Measurements from ENCODE around the gene C14orf93. TPM values are rescaled to one million over a fixed set of nuclear protein-coding genes. Genes with fewer than 3 reads are reported as not detected.
A peak's percentile ranks its signal among the peaks of the same experiment; 100 is the strongest.

The C14orf93 gene
- total and polyA plus RNA-seq, 5 donors from 2014 or later, result 4.7 to 8.5 (median 7.1) TPM

DNA sequence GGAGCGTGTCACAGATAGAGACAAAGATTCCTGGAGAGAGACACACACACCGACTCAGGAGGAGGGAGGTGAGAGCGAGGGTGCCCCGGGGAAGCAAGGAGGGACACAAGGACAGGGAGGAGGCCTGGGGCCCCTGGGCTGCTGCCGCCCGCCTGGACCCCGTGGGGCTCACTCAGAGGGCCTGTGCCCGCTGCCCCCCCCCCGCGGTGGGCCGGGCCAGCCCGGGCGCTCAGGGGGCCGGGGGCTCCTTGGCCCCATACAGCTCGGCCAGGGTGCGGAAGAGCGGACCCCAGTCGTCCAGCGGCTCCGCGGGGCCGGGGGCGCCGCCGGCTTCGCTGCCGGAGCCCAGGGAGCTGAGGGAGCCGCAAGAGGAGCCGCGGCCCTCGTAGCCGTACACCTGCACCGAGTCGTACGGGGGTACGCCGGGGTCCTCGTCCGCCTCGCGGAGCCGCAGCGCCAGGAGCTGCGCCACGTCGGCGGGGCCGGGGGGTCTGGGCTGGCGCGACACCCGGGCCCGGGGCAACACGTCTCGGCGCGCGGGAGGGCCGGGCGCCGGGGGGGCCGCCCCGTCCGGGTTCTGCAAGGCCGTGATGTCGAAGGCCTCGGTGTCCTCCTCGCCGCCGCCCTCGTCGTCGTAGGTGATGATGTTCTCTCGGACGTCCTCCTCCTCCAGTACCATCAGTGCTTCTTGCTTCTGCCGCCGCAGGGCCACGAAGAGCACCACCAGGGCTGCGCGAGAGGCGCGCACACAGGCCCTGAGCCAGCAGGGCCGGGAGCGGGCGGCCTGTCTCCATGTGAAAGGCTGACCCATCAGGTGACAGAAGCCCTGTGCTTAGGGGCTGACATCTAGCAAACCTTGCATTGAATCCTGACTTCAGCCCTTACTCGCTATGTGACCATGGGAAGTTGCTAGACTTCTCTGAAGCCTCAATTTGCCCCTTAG is 38.1 kb upstream of the C14orf93 start:
- H3K4me3 Mint-ChIP-seq, result peak overlapping the region in 1 of 4 donors; percentile 78
- no peaks in the 10 kb centered on the region for H3K36me3 Mint-ChIP-seq
- peaks cover 0 to 2% (median 0%) of the 10 kb centered on the region in 4 donors for H3K4me1 Mint-ChIP-seq
- H3K9me3 Mint-ChIP-seq, result no peaks in the 10 kb centered on the region
- H3K27ac ChIP-seq (ENCODE audit: insufficient read depth, low read length, poor library complexity, severe bottlenecking), result no peak overlapping the region
- H3K27ac Mint-ChIP-seq, result peak overlapping the region in 1 of 3 donors; percentile 45
- ATAC-seq (ENCODE audit: low read depth in 2 of 2) (no peak), DNase-seq (no peak)
- H3K27me3 ChIP-seq (ENCODE audit: control insufficient read depth, insufficient read depth, low read length), result no peaks in the 10 kb centered on the region
- H3K27me3 Mint-ChIP-seq, result peaks cover 5% of the 10 kb centered on the region
- no peaks in the 10 kb centered on the region for H3K4me1 ChIP-seq (ENCODE audit: control insufficient read depth, insufficient read depth, low read length, poor library complexity, severe bottlenecking)
- no peaks in the 10 kb centered on the region for H3K36me3 ChIP-seq (ENCODE audit: control insufficient read depth, insufficient read depth, low read length)
- H3K4me3 ChIP-seq (ENCODE audit: low read depth, low read length), result no peak overlapping the region
- H3K9me3 ChIP-seq (ENCODE audit: control insufficient read depth in 2 of 2, low read length in 2 of 2), result no peaks in the 10 kb centered on the region

DNA sequence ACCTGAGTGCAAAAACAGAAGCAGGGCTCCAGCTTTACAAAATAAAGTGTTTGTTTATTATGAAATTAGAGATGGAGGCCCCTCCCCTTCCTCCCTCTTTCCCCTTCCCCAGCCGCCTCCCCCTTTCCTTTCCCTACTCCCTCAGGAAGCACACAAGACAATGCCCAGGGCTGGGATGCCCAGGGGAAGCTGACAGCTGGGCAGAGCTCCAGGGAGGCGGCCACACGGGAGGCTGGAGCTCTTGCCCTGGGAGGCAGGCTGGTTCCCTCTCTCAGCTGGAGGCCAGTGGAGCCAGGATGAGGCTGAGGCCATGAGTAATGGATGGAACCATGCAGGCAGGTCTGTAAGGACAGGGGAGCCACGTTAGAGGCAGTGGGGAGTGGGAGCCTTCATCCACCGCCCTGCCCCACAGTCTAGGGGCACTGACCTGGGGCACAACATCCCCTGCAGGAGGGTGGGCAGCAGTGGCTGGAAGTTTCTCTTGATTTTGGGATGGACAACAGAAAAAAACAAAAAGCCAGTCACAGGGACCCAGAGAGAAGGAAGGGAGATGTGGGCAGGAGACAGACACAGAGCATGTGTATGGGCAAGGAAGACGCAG is 37.2 kb upstream of the C14orf93 start:
- Histone ChIP-seq H3K27me3 (ENCODE audit: control insufficient read depth, insufficient read depth, low read length) (no peaks in the 10 kb centered on the region), H3K27ac (ENCODE audit: insufficient read depth, low read length, poor library complexity, severe bottlenecking) (no peak overlapping the region), H3K9me3 (ENCODE audit: control insufficient read depth in 2 of 2, low read length in 2 of 2) (no peaks in the 10 kb centered on the region), H3K36me3 (ENCODE audit: control insufficient read depth, insufficient read depth, low read length) (no peaks in the 10 kb centered on the region), H3K4me1 (ENCODE audit: control insufficient read depth, insufficient read depth, low read length, poor library complexity, severe bottlenecking) (no peaks in the 10 kb centered on the region), H3K4me3 (ENCODE audit: low read depth, low read length) (no peak overlapping the region)
- ATAC-seq (ENCODE audit: low read depth in 2 of 2) (no peak), DNase-seq (no peak)
- peak overlapping the region in 1 of 4 donors; percentile 78 for H3K4me3 Mint-ChIP-seq
- H3K9me3 Mint-ChIP-seq, result no peaks in the 10 kb centered on the region
- peaks cover 5% of the 10 kb centered on the region for H3K27me3 Mint-ChIP-seq
- peak overlapping the region in 2 of 3 donors; percentile 32 to 45 for H3K27ac Mint-ChIP-seq
- H3K4me1 Mint-ChIP-seq, result no peaks in the 10 kb centered on the region
- no peaks in the 10 kb centered on the region for H3K36me3 Mint-ChIP-seq

DNA sequence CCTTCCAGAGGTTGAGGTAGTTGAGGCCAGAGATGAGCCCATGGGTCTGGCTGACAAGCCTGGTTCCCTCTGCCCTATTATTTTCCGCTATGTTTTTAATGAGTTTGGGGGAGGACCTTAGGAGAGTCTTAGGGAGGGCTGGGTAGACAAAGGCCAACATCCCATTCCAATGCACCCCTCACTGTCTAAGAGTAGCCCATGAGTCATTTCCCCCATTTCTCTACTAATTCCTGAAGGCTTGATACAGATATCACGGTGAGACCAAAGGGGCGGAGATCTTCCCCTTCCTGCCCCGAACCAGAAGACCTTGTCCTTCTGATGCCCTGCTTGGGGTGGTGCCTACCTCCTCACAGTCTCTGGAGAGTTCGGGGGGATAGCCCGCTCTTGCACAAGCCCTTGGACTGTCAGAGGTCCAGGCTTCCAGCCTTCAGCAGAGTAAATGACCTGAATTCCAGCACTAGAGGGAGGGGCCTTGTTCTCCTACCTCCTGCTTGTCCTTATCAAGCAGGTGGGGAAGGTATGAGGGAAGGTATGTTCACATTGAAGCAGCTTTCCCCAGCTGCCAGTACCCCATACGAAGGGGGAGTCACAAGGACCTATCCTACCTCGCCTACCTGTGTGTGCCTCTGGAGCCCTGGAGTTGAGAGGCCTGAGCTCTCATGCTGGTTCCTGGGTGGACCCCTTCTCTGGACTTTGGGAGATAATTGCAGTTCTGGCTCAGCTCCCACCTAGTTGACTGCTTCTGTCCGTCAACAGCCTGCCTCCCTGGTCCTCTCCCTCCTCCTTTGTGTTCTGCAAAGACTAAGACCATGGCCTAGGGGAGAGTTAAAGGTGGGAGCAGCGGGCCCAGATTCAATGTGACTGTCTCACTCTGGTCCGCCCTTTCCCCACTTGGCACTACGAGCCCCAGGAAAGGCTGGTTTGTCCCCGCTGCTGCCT is 35.7 kb upstream of the C14orf93 start:
- H3K4me1 ChIP-seq (ENCODE audit: control insufficient read depth, insufficient read depth, low read length, poor library complexity, severe bottlenecking), result no peaks in the 10 kb centered on the region
- Mint-ChIP-seq H3K27ac (no peak overlapping the region), H3K27me3 (peaks cover 5% of the 10 kb centered on the region), H3K9me3 (no peaks in the 10 kb centered on the region), H3K4me3 (no peak overlapping the region), H3K36me3 (no peaks in the 10 kb centered on the region), H3K4me1 (no peaks in the 10 kb centered on the region)
- no peaks in the 10 kb centered on the region for H3K27me3 ChIP-seq (ENCODE audit: control insufficient read depth, insufficient read depth, low read length)
- H3K9me3 ChIP-seq (ENCODE audit: control insufficient read depth in 2 of 2, low read length in 2 of 2), result no peaks in the 10 kb centered on the region
- DNase-seq (no peak), ATAC-seq (ENCODE audit: low read depth in 2 of 2) (no peak)
- H3K27ac ChIP-seq (ENCODE audit: insufficient read depth, low read length, poor library complexity, severe bottlenecking), result no peak overlapping the region
- H3K4me3 ChIP-seq (ENCODE audit: low read depth, low read length), result no peak overlapping the region
- no peaks in the 10 kb centered on the region for H3K36me3 ChIP-seq (ENCODE audit: control insufficient read depth, insufficient read depth, low read length)

DNA sequence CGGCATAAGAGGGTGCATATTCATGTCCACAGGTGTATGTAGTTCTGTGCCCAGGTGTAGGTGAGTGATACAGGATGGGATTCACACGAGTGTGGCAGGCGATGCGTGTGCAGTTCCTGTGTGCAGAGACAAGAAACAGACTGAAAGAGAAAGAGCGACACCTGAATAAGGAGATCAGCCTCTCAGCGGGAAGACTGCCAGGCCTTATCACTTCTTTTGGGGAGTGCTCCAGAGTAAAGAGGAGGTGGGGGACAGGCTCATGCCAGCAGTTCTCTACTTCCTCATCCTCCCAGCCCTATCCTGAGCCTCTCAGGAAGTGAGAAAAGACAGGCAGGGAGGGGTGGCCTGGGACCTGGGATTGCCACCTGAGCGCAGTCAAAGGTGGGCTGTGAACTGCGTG is 34.9 kb upstream of the C14orf93 start:
- Histone ChIP-seq H3K4me3 (ENCODE audit: low read depth, low read length) (no peak overlapping the region), H3K36me3 (ENCODE audit: control insufficient read depth, insufficient read depth, low read length) (no peaks in the 10 kb centered on the region), H3K9me3 (ENCODE audit: control insufficient read depth in 2 of 2, low read length in 2 of 2) (no peaks in the 10 kb centered on the region), H3K4me1 (ENCODE audit: control insufficient read depth, insufficient read depth, low read length, poor library complexity, severe bottlenecking) (no peaks in the 10 kb centered on the region), H3K27ac (ENCODE audit: insufficient read depth, low read length, poor library complexity, severe bottlenecking) (no peak overlapping the region), H3K27me3 (ENCODE audit: control insufficient read depth, insufficient read depth, low read length) (no peaks in the 10 kb centered on the region)
- no peak overlapping the region for H3K27ac Mint-ChIP-seq
- no peak overlapping the region for H3K4me3 Mint-ChIP-seq
- H3K9me3 Mint-ChIP-seq, result no peaks in the 10 kb centered on the region
- DNase-seq (no peak), ATAC-seq (ENCODE audit: low read depth in 2 of 2) (no peak)
- H3K36me3 Mint-ChIP-seq, result no peaks in the 10 kb centered on the region
- H3K4me1 Mint-ChIP-seq, result no peaks in the 10 kb centered on the region
- peaks cover 5% of the 10 kb centered on the region for H3K27me3 Mint-ChIP-seq

DNA sequence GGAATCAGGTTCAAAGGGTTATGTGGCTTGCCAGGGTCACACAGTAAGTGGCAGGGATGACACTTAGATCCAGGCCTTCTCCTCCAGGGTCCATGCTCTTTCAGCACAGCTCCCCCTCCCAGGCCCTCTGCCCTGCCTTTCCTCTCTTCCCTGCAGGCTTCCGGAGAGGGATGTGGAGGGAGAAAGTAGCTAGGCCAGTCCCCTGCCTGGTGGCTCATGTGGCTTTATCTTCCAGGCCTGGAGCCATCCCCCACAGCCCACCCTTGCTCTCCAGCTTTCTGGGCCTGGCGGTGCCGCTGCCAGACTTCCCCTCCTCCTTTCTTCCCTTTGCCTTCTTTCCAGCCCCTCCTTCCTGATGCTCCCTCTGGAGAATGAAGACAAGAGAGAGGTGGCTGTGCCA is 33.8 kb upstream of the C14orf93 start:
- Histone ChIP-seq H3K27ac (ENCODE audit: insufficient read depth, low read length, poor library complexity, severe bottlenecking) (no peak overlapping the region), H3K4me1 (ENCODE audit: control insufficient read depth, insufficient read depth, low read length, poor library complexity, severe bottlenecking) (no peaks in the 10 kb centered on the region), H3K27me3 (ENCODE audit: control insufficient read depth, insufficient read depth, low read length) (no peaks in the 10 kb centered on the region), H3K9me3 (ENCODE audit: control insufficient read depth in 2 of 2, low read length in 2 of 2) (no peaks in the 10 kb centered on the region), H3K4me3 (ENCODE audit: low read depth, low read length) (no peak overlapping the region), H3K36me3 (ENCODE audit: control insufficient read depth, insufficient read depth, low read length) (no peaks in the 10 kb centered on the region)
- Mint-ChIP-seq H3K4me1 (peaks cover 0 to 2% (median 0%) of the 10 kb centered on the region in 4 donors), H3K4me3 (no peak overlapping the region), H3K27me3 (peaks cover 8% of the 10 kb centered on the region), H3K9me3 (no peaks in the 10 kb centered on the region), H3K36me3 (no peaks in the 10 kb centered on the region), H3K27ac (no peak overlapping the region)
- ATAC-seq (ENCODE audit: low read depth in 2 of 2) (no peak), DNase-seq (no peak)

DNA sequence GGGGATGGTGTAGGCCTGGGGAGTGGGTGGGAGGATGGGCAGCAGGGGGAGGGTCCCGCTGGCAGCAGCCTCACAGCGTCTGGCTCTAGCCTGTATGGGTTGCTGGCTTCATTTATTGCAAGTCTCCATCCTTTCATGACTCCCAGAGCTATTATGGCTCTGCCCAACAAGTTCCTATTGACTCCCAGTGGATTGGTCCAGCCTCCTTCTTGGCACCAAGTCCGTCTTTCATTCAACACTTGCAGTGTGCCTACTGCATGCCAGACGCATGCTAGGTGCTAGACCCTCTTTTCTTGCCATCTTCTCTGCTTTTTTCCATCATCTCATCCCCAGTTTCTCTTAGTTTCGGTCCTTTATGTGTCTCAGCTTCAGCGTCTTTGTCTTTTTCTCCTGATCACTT is 33.2 kb upstream of the C14orf93 start:
- no peaks in the 10 kb centered on the region for H3K9me3 Mint-ChIP-seq
- no peaks in the 10 kb centered on the region for H3K36me3 Mint-ChIP-seq
- peaks cover 0 to 4% (median 0%) of the 10 kb centered on the region in 4 donors for H3K4me1 Mint-ChIP-seq
- H3K27ac ChIP-seq (ENCODE audit: insufficient read depth, low read length, poor library complexity, severe bottlenecking), result no peak overlapping the region
- no peak overlapping the region for H3K4me3 Mint-ChIP-seq
- H3K9me3 ChIP-seq (ENCODE audit: control insufficient read depth in 2 of 2, low read length in 2 of 2), result no peaks in the 10 kb centered on the region
- no peaks in the 10 kb centered on the region for H3K36me3 ChIP-seq (ENCODE audit: control insufficient read depth, insufficient read depth, low read length)
- no peak overlapping the region for H3K4me3 ChIP-seq (ENCODE audit: low read depth, low read length)
- no peaks in the 10 kb centered on the region for H3K4me1 ChIP-seq (ENCODE audit: control insufficient read depth, insufficient read depth, low read length, poor library complexity, severe bottlenecking)
- DNase-seq (no peak), ATAC-seq (ENCODE audit: low read depth in 2 of 2) (no peak)
- H3K27ac Mint-ChIP-seq, result no peak overlapping the region
- H3K27me3 ChIP-seq (ENCODE audit: control insufficient read depth, insufficient read depth, low read length), result no peaks in the 10 kb centered on the region
- peaks cover 10% of the 10 kb centered on the region for H3K27me3 Mint-ChIP-seq

DNA sequence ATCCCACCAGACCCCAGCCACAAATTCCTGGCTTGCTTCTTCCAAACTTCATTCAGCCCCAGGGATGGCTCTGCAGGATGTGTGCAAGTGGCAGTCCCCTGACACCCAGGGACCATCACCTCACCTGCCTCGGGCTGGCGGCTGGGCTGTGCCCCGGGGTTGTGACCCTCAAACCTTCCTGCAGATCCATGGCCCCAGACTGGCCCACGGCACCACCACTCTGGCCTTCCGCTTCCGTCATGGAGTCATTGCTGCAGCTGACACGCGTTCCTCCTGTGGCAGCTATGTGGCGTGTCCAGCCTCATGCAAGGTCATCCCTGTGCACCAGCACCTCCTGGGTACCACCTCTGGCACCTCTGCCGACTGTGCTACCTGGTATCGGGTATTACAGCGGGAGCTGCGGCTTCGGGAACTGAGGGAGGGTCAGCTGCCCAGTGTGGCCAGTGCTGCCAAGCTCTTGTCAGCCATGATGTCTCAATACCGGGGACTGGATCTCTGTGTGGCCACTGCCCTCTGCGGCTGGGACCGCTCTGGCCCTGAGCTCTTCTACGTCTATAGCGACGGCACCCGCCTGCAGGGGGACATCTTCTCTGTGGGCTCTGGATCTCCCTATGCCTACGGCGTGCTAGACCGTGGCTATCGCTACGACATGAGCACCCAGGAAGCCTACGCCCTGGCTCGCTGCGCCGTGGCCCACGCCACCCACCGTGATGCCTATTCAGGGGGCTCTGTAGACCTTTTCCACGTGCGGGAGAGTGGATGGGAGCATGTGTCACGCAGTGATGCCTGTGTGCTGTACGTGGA is 32.4 kb upstream of the C14orf93 start, which contains the start of gene PSMB11:
Gene PSMB11 (plus strand): TSS at position 51 of the 804 bp plus-strand sequence. CDS start 14 bp downstream, at position 65.
- Histone ChIP-seq H3K4me3 (ENCODE audit: low read depth, low read length) (no peak within 1 kb of the TSS), H3K36me3 (ENCODE audit: control insufficient read depth, insufficient read depth, low read length) (no peaks in the 10 kb centered on the region), H3K4me1 (ENCODE audit: control insufficient read depth, insufficient read depth, low read length, poor library complexity, severe bottlenecking) (no peaks in the 10 kb centered on the region), H3K27ac (ENCODE audit: insufficient read depth, low read length, poor library complexity, severe bottlenecking) (no peak within 1 kb of the TSS), H3K27me3 (ENCODE audit: control insufficient read depth, insufficient read depth, low read length) (no peaks in the 10 kb centered on the region), H3K9me3 (ENCODE audit: control insufficient read depth in 2 of 2, low read length in 2 of 2) (no peaks in the 10 kb centered on the region)
- Mint-ChIP-seq H3K4me1 (peaks cover 0 to 4% (median 0%) of the 10 kb centered on the region in 4 donors), H3K27ac (no peak within 1 kb of the TSS), H3K27me3 (peaks cover 7% of the 10 kb centered on the region), H3K9me3 (no peaks in the 10 kb centered on the region), H3K36me3 (no peaks in the 10 kb centered on the region), H3K4me3 (no peak within 1 kb of the TSS)
- ATAC-seq (ENCODE audit: low read depth in 2 of 2) (no peak), DNase-seq (no peak)
